ENCODE measurements around the gene CHAMP1.

DNA sequence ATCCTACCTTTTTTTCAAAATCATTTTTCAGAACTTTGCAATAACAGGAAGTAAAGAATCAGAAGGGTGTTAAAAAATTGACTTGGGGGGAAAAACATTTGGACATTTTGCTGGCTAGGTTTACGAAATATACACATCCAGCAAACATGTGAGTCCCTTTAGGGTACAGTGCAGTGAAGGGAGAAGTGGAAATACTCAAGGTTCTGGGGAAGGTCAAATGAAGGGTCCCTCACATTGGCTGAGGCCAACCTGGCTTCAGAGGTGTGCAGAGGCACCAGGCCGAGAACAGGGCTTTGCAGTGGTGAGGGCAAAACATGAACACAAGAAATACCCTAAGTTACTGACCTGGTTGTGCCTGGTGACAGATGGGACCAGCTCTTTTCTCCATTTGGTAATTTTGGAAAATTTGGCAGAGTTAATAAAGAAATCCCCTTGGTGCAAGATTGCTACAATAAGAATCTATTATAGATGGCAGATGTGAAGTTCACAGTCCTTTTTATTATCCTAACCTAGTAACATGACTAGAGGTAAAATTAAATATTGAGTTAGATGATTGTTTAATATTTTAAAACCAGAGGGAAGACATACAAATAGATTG lies 34.4 kb upstream of the CHAMP1 start:
- TF ChIP-seq POLR2AphosphoS5 (IDR thresholded peaks at IDR 0.05; ENCODE audit: low read depth, low read length) (no peak), POLR2A (IDR thresholded peaks at IDR 0.05; ENCODE audit: low read depth, low read length) (no peak)

Measured in GM12892 (cell line).